Measurements from ENCODE around the gene RTN1.

The RTN1 gene

DNA sequence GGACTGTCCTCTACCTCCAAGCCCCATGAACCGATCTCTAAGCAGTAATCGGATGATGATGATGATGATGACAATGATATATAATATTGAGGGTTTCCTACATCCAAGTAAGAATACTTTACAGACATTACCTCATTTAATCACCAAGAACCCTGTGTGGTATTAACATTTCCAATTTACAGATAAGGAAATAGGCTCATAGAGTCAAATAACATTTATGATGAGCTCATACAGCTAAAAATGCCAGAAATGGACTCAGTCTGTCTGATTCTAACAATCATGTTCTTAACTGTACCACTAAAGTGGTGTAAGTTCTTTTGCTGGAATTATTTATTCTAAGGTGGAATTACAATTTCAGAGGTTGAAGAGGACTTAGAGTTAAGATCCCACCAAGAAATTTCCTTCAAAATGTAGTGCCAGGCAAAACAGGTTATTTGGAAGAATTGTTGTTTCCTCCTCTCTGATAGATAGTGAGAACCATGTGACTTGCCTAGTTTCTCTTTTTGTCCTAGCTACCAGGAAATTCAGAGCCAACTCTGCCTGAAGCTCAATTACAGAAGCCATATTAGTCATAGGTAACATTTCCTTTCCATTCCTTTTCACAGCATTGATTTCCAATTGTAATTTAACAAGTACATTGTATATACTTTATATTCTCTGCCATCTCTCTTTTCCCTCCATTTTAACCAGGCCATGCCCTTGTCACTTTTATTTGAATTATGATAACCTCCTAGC is 270.2 kb downstream of the RTN1 start:
- no peak for TF ChIP-seq CTCF (IDR thresholded peaks at IDR 0.05; ENCODE audit: low read depth, low read length, missing control alignments)
- no peak overlapping the region for H3K4me3 ChIP-seq (replicated peaks; ENCODE audit: low read depth, low read length)
- DNase-seq (ENCODE audit: extremely low read depth, low read depth), result no peak

- no peak for DNase-seq (ENCODE audit: extremely low read depth, low read depth)
- TF ChIP-seq CTCF (IDR thresholded peaks at IDR 0.05; ENCODE audit: low read depth, low read length, missing control alignments), result no peak
- no peak overlapping the region for H3K4me3 ChIP-seq (replicated peaks; ENCODE audit: low read depth, low read length)
Measured at GRCh38 chr14:59595071-59595470, 275.5 kb downstream of the RTN1 start.

- TF ChIP-seq CTCF (IDR thresholded peaks at IDR 0.05; ENCODE audit: low read depth, low read length, missing control alignments), result no peak
- H3K4me3 ChIP-seq (replicated peaks; ENCODE audit: low read depth, low read length), result no peak overlapping the region
- no peak for DNase-seq (ENCODE audit: extremely low read depth, low read depth)
Measured at GRCh38 chr14:59591641-59592370, 278.8 kb downstream of the RTN1 start.

GRCh38 chr14:59588101-59588500 is 282.5 kb downstream of the RTN1 start:
- DNase-seq (ENCODE audit: extremely low read depth, low read depth), result no peak
- H3K4me3 ChIP-seq (replicated peaks; ENCODE audit: low read depth, low read length), result no peak overlapping the region
- TF ChIP-seq CTCF (IDR thresholded peaks at IDR 0.05; ENCODE audit: low read depth, low read length, missing control alignments), result no peak

DNA sequence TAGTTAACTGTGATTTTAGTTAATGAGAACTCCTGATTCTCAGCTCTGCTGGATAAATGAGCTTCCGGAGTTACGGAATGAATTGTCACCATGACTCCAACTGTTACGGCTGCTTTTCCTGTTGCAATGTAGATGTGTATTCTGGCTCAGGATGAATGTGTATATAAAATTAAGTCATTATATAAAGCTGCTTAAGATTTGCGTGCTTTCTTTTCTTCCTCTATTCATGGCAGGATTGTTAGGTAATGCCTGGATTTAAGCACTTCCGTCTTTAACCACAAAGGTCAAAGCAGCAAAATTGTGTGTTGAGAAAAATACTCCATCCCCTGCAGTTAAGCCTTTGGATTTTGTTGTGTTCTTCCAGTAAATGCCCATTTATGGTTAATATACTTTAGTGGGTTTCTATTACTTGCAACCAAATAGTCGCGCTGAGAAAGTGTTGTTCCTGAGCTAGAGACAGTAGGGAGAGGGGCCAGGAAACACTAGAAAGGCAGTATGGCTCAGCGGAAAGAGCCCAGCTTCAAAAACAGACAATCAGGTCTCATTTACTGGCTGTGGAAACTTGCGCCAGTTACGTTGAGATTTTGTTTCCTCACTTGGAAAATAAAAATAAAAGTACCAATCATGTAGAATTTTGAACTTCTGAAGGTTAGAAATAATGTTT is 284.6 kb downstream of the RTN1 start:
- DNase-seq (ENCODE audit: extremely low read depth, low read depth), result peak; percentile 33
- H3K4me3 ChIP-seq (replicated peaks; ENCODE audit: low read depth, low read length), result no peak overlapping the region
- no peak for TF ChIP-seq CTCF (IDR thresholded peaks at IDR 0.05; ENCODE audit: low read depth, low read length, missing control alignments)

GRCh38 chr14:59583755-59584154 is 286.8 kb downstream of the RTN1 start:
- H3K4me3 ChIP-seq (replicated peaks; ENCODE audit: low read depth, low read length), result no peak overlapping the region
- no peak for DNase-seq (ENCODE audit: extremely low read depth, low read depth)
- no peak for TF ChIP-seq CTCF (IDR thresholded peaks at IDR 0.05; ENCODE audit: low read depth, low read length, missing control alignments)

Measured in HFF-Myc (cell line).